DOHH2 (cell line): ENCODE measurements around the gene MTHFD1.

Experiments
- H3F3A ChIP-seq: fragments of 200-600 bp; sonication (generic), shearing (Covaris generic); 2 replicates; pipeline ENCODE4 v1.6.0; 2016; ENCODE audit warnings: antibody characterized with exemption, mild to moderate bottlenecking; ENCODE audit not compliant: control insufficient read depth, insufficient read depth
- H3K27ac ChIP-seq: fragments of 200-600 bp; sonication (generic); 2 replicates; pipeline ENCODE4 v1.5.1; 2014; ENCODE audit warnings: low read depth, mild to moderate bottlenecking, low read length, moderate library complexity
- H3K27me3 ChIP-seq: fragments of 200-600 bp; sonication (generic); 2 replicates; pipeline ENCODE4 v1.6.1; 2014; ENCODE audit warnings: mild to moderate bottlenecking, low read length, mixed read lengths; ENCODE audit not compliant: control insufficient read depth
- H3K36me3 ChIP-seq: fragments of 200-600 bp; sonication (generic); 2 replicates; pipeline ENCODE4 v1.6.1; 2014; ENCODE audit warnings: mild to moderate bottlenecking, low read length, moderate library complexity, mixed read lengths; ENCODE audit not compliant: control insufficient read depth
- H3K4me1 ChIP-seq: fragments of 200-600 bp; sonication (generic); 2 replicates; pipeline ENCODE4 v1.6.1; 2014; ENCODE audit warnings: mild to moderate bottlenecking, low read length, mixed read lengths; ENCODE audit not compliant: control insufficient read depth
- H3K4me2 ChIP-seq: fragments of 200-600 bp; sonication (generic); 2 replicates; pipeline ENCODE4 v1.6.0; 2014; ENCODE audit warnings: mild to moderate bottlenecking, low read length, moderate library complexity
- H3K4me3 ChIP-seq: fragments of 200-600 bp; sonication (generic); 2 replicates; pipeline ENCODE4 v1.5.1; 2014; ENCODE audit warnings: mild to moderate bottlenecking, low read length, mixed read lengths
- H3K79me2 ChIP-seq: fragments of 200-600 bp; sonication (generic); 2 replicates; pipeline ENCODE4 v1.6.1; 2014; ENCODE audit warnings: mild to moderate bottlenecking, low read length, mixed read lengths; ENCODE audit not compliant: control insufficient read depth
- H3K9me2 ChIP-seq: fragments of 200-600 bp; sonication (generic); replicated peaks from 2 replicates; pipeline ENCODE4 v1.6.1; 2014; ENCODE audit warnings: mild to moderate bottlenecking, low read length, mixed read lengths; ENCODE audit not compliant: control insufficient read depth
- H3K9me3 ChIP-seq: fragments of 200-600 bp; sonication (generic); 2 replicates; pipeline ENCODE4 v1.6.1; 2014; ENCODE audit warnings: antibody characterized with exemption, low read length, mixed read lengths; ENCODE audit not compliant: control insufficient read depth, insufficient read depth
- H4K20me1 ChIP-seq: fragments of 200-600 bp; sonication (generic); 2 replicates; pipeline ENCODE4 v1.6.0; 2014; ENCODE audit warnings: low read depth, mild to moderate bottlenecking, antibody characterized with exemption, low read length, moderate library complexity; ENCODE audit not compliant: control insufficient read depth, insufficient read depth
- CTCF ChIP-seq: fragments of 200-600 bp; sonication (generic); IDR thresholded peaks from one replicate; pipeline ENCODE4 v1.5.1; 2014; ENCODE audit warnings: antibody characterized with exemption, mild to moderate bottlenecking, low read depth, low read length; ENCODE audit not compliant: poor library complexity, severe bottlenecking
- EZH2phosphoT487 ChIP-seq: fragments of 200-600 bp; sonication (generic); IDR thresholded peaks from 2 replicates; pipeline ENCODE4 v1.6.1; 2017; ENCODE audit warnings: borderline replicate concordance, mild to moderate bottlenecking, antibody characterized with exemption, low read length, moderate library complexity, mixed read lengths

The MTHFD1 gene

GRCh38 chr14:64417771-64418125 is 29.6 kb downstream of the MTHFD1 start:
- Histone ChIP-seq H3K4me3 (no peak overlapping the region), H3K4me1 (no peaks in the 10 kb centered on the region), H3K27me3 (no peaks in the 10 kb centered on the region), H4K20me1 (no peaks in the 10 kb centered on the region), H3K4me2 (no peak overlapping the region), H3K36me3 (peaks cover 86% of the 10 kb centered on the region), H3K9me2 (no peaks in the 10 kb centered on the region), H3K27ac (no peak overlapping the region), H3F3A (no peaks in the 10 kb centered on the region), H3K9me3 (no peaks in the 10 kb centered on the region), H3K79me2 (no peaks in the 10 kb centered on the region)
- TF ChIP-seq CTCF (no peak), EZH2phosphoT487 (no peak)

GRCh38 chr14:64419003-64419402 is 30.9 kb downstream of the MTHFD1 start:
- Histone ChIP-seq H3K27ac (no peak overlapping the region), H3K36me3 (peaks cover 83% of the 10 kb centered on the region), H4K20me1 (0 out of 2 replicates have a peak, but pooled peaks cover 2% of the 10 kb centered on the region), H3K4me2 (no peak overlapping the region), H3K9me3 (no peaks in the 10 kb centered on the region), H3K4me1 (no peaks in the 10 kb centered on the region), H3K9me2 (no peaks in the 10 kb centered on the region), H3K79me2 (no peaks in the 10 kb centered on the region), H3F3A (no peaks in the 10 kb centered on the region), H3K27me3 (no peaks in the 10 kb centered on the region), H3K4me3 (no peak overlapping the region)
- TF ChIP-seq CTCF (no peak), EZH2phosphoT487 (no peak)

- Histone ChIP-seq H3K9me3 (no peaks in the 10 kb centered on the region), H3K4me3 (no peak overlapping the region), H3K27ac (no peak overlapping the region), H3K4me1 (no peaks in the 10 kb centered on the region), H3K36me3 (peaks cover 88% of the 10 kb centered on the region), H3K27me3 (no peaks in the 10 kb centered on the region), H3F3A (no peaks in the 10 kb centered on the region), H3K79me2 (no peaks in the 10 kb centered on the region), H3K4me2 (no peak overlapping the region), H4K20me1 (0 out of 2 replicates have a peak, but pooled peaks cover 3% of the 10 kb centered on the region), H3K9me2 (no peaks in the 10 kb centered on the region)
- TF ChIP-seq CTCF (no peak), EZH2phosphoT487 (no peak)
These were observed 33.0 kb downstream of the MTHFD1 start for GRCh38 chr14:64421166-64421565.

GRCh38 chr14:64422005-64422404 is 33.9 kb downstream of the MTHFD1 start:
- H3K9me2 ChIP-seq: no peaks in the 10 kb centered on the region
- 0 out of 2 replicates have a peak, but pooled peaks cover 3% of the 10 kb centered on the region for H4K20me1 ChIP-seq
- no peaks in the 10 kb centered on the region for H3K4me1 ChIP-seq
- H3K4me3 ChIP-seq: no peak overlapping the region
- no peaks in the 10 kb centered on the region for H3K27me3 ChIP-seq
- H3K79me2 ChIP-seq: no peaks in the 10 kb centered on the region
- no peak overlapping the region for H3K4me2 ChIP-seq
- no peak overlapping the region for H3K27ac ChIP-seq
- H3F3A ChIP-seq: no peaks in the 10 kb centered on the region
- H3K36me3 ChIP-seq: peaks cover 88% of the 10 kb centered on the region
- TF ChIP-seq CTCF (no peak), EZH2phosphoT487 (no peak)
- no peaks in the 10 kb centered on the region for H3K9me3 ChIP-seq
